DOHH2 (cell line): ENCODE measurements around the gene CAMKMT.

ENCODE experiments used
- H3F3A ChIP-seq: fragments of 200-600 bp; sonication (generic), shearing (Covaris generic); 2 replicates; pipeline ENCODE4 v1.6.0; 2016; ENCODE audit warnings: antibody characterized with exemption, mild to moderate bottlenecking; ENCODE audit not compliant: control insufficient read depth, insufficient read depth
- H3K27ac ChIP-seq: fragments of 200-600 bp; sonication (generic); 2 replicates; pipeline ENCODE4 v1.5.1; 2014; ENCODE audit warnings: low read depth, mild to moderate bottlenecking, low read length, moderate library complexity
- H3K27me3 ChIP-seq: fragments of 200-600 bp; sonication (generic); 2 replicates; pipeline ENCODE4 v1.6.1; 2014; ENCODE audit warnings: mild to moderate bottlenecking, low read length, mixed read lengths; ENCODE audit not compliant: control insufficient read depth
- H3K36me3 ChIP-seq: fragments of 200-600 bp; sonication (generic); 2 replicates; pipeline ENCODE4 v1.6.1; 2014; ENCODE audit warnings: mild to moderate bottlenecking, low read length, moderate library complexity, mixed read lengths; ENCODE audit not compliant: control insufficient read depth
- H3K4me1 ChIP-seq: fragments of 200-600 bp; sonication (generic); 2 replicates; pipeline ENCODE4 v1.6.1; 2014; ENCODE audit warnings: mild to moderate bottlenecking, low read length, mixed read lengths; ENCODE audit not compliant: control insufficient read depth
- H3K4me2 ChIP-seq: fragments of 200-600 bp; sonication (generic); 2 replicates; pipeline ENCODE4 v1.6.0; 2014; ENCODE audit warnings: mild to moderate bottlenecking, low read length, moderate library complexity
- H3K4me3 ChIP-seq: fragments of 200-600 bp; sonication (generic); 2 replicates; pipeline ENCODE4 v1.5.1; 2014; ENCODE audit warnings: mild to moderate bottlenecking, low read length, mixed read lengths
- H3K79me2 ChIP-seq: fragments of 200-600 bp; sonication (generic); 2 replicates; pipeline ENCODE4 v1.6.1; 2014; ENCODE audit warnings: mild to moderate bottlenecking, low read length, mixed read lengths; ENCODE audit not compliant: control insufficient read depth
- H3K9me2 ChIP-seq: fragments of 200-600 bp; sonication (generic); replicated peaks from 2 replicates; pipeline ENCODE4 v1.6.1; 2014; ENCODE audit warnings: mild to moderate bottlenecking, low read length, mixed read lengths; ENCODE audit not compliant: control insufficient read depth
- H3K9me3 ChIP-seq: fragments of 200-600 bp; sonication (generic); 2 replicates; pipeline ENCODE4 v1.6.1; 2014; ENCODE audit warnings: antibody characterized with exemption, low read length, mixed read lengths; ENCODE audit not compliant: control insufficient read depth, insufficient read depth
- H4K20me1 ChIP-seq: fragments of 200-600 bp; sonication (generic); 2 replicates; pipeline ENCODE4 v1.6.0; 2014; ENCODE audit warnings: low read depth, mild to moderate bottlenecking, antibody characterized with exemption, low read length, moderate library complexity; ENCODE audit not compliant: control insufficient read depth, insufficient read depth
- CTCF ChIP-seq: fragments of 200-600 bp; sonication (generic); IDR thresholded peaks from one replicate; pipeline ENCODE4 v1.5.1; 2014; ENCODE audit warnings: antibody characterized with exemption, mild to moderate bottlenecking, low read depth, low read length; ENCODE audit not compliant: poor library complexity, severe bottlenecking
- EZH2phosphoT487 ChIP-seq: fragments of 200-600 bp; sonication (generic); IDR thresholded peaks from 2 replicates; pipeline ENCODE4 v1.6.1; 2017; ENCODE audit warnings: borderline replicate concordance, mild to moderate bottlenecking, antibody characterized with exemption, low read length, moderate library complexity, mixed read lengths

Gene CAMKMT

GRCh38 chr2:44367591-44367990 lies 5.8 kb downstream of the CAMKMT start:
- TF ChIP-seq CTCF (no peak), EZH2phosphoT487 (no peak)
- Histone ChIP-seq H3K79me2 (peaks cover 66% of the 10 kb centered on the region), H3F3A (no peaks in the 10 kb centered on the region)

DNA sequence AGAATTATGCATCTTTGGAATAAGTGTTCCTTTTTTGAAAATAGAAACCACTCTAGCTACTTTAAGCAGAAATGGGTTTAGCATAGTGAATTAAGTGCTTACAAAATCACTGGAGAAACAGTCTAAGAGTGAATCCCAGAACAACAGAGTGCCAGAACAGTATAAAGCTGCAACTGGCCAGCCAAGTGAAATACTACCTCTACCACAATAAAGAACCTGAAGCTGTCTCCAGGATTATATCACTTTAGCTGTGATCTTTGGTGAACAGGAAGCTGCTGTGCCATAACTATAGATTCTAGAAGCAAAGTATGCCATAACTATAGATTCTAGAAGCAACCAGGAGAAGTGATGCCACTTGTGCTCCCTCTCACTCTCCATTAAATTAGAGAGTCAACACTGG lies 7.6 kb downstream of the CAMKMT start:
- H3K9me2 ChIP-seq, result no peaks in the 10 kb centered on the region
- H3K36me3 ChIP-seq, result 0 out of 2 replicates have a peak, but pooled peaks cover 3% of the 10 kb centered on the region
- H3K79me2 ChIP-seq, result peaks cover 49% of the 10 kb centered on the region
- H3K9me3 ChIP-seq, result no peaks in the 10 kb centered on the region
- H3K4me2 ChIP-seq, result no peak overlapping the region
- no peaks in the 10 kb centered on the region for H3K4me1 ChIP-seq
- no peak overlapping the region for H3K27ac ChIP-seq
- no peak for TF ChIP-seq CTCF
- no peak for TF ChIP-seq EZH2phosphoT487
- no peaks in the 10 kb centered on the region for H3K27me3 ChIP-seq
- H4K20me1 ChIP-seq, result no peaks in the 10 kb centered on the region
- H3K4me3 ChIP-seq, result no peak overlapping the region
- H3F3A ChIP-seq, result no peaks in the 10 kb centered on the region

More at GRCh38 chr2:44367591-44367990, 5.8 kb downstream of the CAMKMT start:
- H3K9me2 ChIP-seq, result no peaks in the 10 kb centered on the region
- H3K4me2 ChIP-seq, result no peak overlapping the region
- H3K4me1 ChIP-seq, result 0 out of 2 replicates have a peak, but pooled peaks cover 3% of the 10 kb centered on the region
- H3K9me3 ChIP-seq, result no peaks in the 10 kb centered on the region
- H3K27me3 ChIP-seq, result no peaks in the 10 kb centered on the region
- no peaks in the 10 kb centered on the region for H3K36me3 ChIP-seq
- no peak overlapping the region for H3K4me3 ChIP-seq
- H4K20me1 ChIP-seq, result no peaks in the 10 kb centered on the region
- H3K27ac ChIP-seq, result no peak overlapping the region

DNA sequence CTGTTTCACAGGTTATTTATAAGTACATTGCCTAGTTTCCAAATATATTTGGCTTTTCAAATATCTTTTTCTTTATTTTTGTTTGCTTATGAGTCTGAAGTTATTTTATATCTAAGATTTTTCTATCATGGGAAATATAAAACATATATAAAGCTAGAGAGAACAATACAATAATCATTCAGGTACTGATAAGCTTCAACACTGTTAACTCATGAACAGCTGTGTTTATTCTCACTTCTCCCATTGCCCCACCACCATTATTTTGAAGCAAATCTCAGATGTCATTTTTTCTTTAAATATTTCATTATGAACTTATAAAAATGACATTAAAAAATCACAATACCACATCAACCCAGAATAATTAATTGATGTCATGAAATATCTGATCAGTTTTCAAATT lies 9.7 kb downstream of the CAMKMT start:
- Histone ChIP-seq H3K27ac (no peak overlapping the region), H3K9me2 (no peaks in the 10 kb centered on the region), H3K4me2 (no peak overlapping the region), H4K20me1 (no peaks in the 10 kb centered on the region), H3K27me3 (no peaks in the 10 kb centered on the region), H3K79me2 (peaks cover 30% of the 10 kb centered on the region), H3K4me1 (no peaks in the 10 kb centered on the region), H3F3A (no peaks in the 10 kb centered on the region), H3K9me3 (no peaks in the 10 kb centered on the region), H3K36me3 (0 out of 2 replicates have a peak, but pooled peaks cover 3% of the 10 kb centered on the region), H3K4me3 (no peak overlapping the region)
- no peak for TF ChIP-seq CTCF

DNA sequence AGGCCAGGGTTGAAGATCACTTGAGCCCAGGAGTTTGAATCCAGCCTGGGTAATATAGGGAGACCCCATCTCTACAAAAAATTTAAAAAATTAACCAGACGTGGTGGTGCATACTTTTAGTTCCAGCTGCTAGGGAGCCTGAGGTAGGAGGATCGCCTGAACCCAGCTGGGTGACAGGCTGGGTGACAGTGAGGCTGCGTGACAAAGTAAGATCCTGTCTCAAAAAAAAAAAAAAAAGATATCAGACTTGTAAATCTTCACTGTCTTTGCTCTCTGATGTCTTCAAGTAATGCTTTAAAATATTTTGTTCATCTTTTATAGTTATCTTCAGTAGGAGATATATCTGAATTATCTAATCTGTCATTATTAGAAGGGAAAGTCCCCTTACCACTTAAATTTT lies 10.5 kb downstream of the CAMKMT start:
- H3K4me2 ChIP-seq, result no peak overlapping the region
- H3K9me2 ChIP-seq, result no peaks in the 10 kb centered on the region
- H3K4me3 ChIP-seq, result no peak overlapping the region
- no peaks in the 10 kb centered on the region for H3K27me3 ChIP-seq
- 0 out of 2 replicates have a peak, but pooled peaks cover 3% of the 10 kb centered on the region for H3K36me3 ChIP-seq
- H4K20me1 ChIP-seq, result no peaks in the 10 kb centered on the region
- H3K27ac ChIP-seq, result no peak overlapping the region
- peaks cover 23% of the 10 kb centered on the region for H3K79me2 ChIP-seq
- H3K4me1 ChIP-seq, result no peaks in the 10 kb centered on the region
- H3F3A ChIP-seq, result no peaks in the 10 kb centered on the region
- H3K9me3 ChIP-seq, result no peaks in the 10 kb centered on the region
- TF ChIP-seq EZH2phosphoT487, result no peak
- no peak for TF ChIP-seq CTCF
